Stimulated activated CD4-positive, alpha-beta T cell treated with anti-CD3 and anti-CD28 coated beads, Interleukin-15, amount 100 ng/mL, for 48 hours (primary cell): Measurements from ENCODE around the gene PROCR.
"Not testable (repeated sequence)": the region's sequence is repeated elsewhere in the genome, so short reads cannot be mapped to it uniquely, and the experiment has no call there.

ENCODE experiments used
- DNase-seq, 2 donors: peaks; one replicate each; pipeline ENCODE4 v3.0.0-alpha.2; 2020; ENCODE audit warnings: low read depth in 2 of 2

PROCR gene

DNA sequence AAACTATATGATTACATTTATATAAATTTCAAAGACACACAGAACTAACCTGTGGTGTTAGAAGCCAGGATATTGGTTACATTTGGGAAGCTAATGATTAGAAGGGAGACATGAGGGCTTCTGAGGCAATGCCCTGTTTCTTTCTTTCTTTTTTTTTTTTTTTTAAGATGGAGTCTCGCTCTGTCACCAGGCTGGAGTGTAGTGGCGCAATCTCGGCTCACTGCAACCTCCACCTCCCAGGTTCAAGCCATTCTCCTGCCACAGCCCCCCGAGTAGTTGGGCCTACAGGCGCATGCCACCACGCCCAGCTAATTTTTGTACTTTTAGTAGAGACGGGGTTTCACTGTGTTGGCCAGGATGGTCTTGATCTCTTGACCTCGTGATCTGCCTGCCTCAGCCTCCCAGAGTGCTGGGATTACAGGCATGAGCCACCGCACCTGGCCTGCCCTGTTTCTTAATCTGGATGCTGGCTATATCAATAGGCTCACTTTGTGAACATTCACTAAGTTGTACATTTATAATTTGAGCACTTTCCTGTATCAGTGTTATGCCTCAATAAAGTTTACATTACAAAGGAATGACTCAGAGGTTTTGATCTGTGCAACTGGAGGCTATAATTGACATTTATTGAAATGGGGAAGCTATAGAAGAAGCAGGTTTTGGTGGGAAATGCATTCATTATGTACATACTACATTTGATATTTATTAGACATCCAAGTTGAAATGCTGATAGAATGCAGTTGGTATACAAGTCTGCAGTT, 21.3 kb downstream of the PROCR start:
- DNase-seq, result not testable (repeated sequence)

GRCh38 chr20:35196313-35196712, 24.4 kb downstream of the PROCR start:
- DNase-seq, result no peak

DNA sequence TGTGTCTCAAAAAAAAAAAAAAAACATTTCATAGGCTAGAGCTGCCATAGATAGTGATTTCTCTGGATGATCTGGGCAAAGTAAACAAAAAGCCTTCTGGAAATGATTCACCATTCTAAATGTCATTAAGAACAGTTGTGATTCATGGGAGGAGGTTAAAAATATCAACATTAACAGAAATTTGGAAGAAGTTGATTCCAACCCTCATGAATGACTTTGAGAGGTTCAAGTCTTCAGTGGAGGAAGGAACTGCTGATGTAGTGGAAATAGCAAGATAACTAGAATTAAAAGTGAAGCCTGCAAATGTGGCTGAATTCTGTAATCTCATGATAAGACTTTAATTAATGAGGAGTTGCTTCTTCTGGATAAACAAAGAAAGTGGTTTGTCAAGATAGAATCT, 27.9 kb downstream of the PROCR start:
- no peak for DNase-seq

GRCh38 chr20:35200267-35200666, 28.4 kb downstream of the PROCR start:
- DNase-seq, result no peak

GRCh38 chr20:35201467-35201866, 29.6 kb downstream of the PROCR start:
- not testable (repeated sequence) for DNase-seq

DNA sequence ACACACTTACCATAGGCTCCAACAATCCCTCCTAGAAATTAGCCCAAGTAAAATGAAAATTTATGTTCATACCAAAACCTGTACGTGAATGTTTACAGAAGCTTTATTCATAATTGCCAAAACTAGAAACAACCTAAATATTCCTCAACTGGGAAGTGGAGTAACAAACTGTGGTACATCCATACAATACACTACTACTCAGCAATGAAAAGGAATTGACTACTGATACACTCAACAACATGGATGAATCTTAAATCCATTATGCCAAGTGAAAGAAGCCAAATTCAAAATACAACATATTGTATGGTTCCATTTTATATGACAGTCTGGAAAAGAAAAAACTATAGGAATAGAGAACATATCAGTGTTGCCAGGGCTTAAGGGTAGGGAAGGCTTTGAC, 34.9 kb downstream of the PROCR start:
- no peak for DNase-seq

GRCh38 chr20:35207950-35208611, 36.2 kb downstream of the PROCR start:
- peak; percentile 43 to 71 for DNase-seq

- DNase-seq, result no peak
These were observed 43.4 kb downstream of the PROCR start for GRCh38 chr20:35215066-35215956.

DNA sequence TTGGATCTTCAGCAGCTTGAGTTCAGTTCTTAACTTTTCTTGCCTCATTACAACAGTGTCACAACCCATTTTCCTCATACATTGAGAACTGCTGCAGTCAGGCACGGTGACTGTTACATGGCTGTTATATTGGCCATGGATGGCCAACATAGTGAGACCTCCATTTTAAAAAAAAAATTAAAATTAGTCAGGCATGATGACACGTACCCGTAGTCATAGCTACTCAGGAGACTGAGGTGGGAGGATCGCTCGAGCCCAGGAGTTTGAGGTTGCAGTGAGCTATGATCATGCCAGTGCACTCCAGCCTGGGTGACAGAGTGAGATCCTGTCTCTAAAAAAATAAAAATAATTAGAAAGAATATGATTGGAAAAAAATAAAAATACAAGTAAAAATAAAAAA, 44.7 kb downstream of the PROCR start:
- no peak for DNase-seq

DNA sequence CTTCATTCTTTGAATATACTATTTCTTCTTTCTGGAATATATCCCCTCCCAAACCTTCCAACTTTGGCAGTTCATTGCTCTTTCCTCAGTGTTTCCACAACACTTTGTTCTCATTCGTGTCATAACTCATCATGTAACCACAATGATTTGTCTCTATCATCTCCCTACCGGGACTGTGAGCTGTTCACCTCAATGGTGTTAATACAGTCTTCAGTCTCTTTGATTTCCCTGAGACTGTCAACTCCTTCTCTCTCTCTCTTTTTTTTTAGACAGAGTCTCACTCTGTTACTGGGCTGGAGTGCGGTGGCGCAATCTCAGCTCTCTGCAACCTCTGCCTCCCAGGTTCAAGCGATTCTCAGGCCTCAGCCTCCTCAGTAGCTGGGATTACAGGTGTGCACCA, 52.1 kb downstream of the PROCR start:
- no peak for DNase-seq

DNA sequence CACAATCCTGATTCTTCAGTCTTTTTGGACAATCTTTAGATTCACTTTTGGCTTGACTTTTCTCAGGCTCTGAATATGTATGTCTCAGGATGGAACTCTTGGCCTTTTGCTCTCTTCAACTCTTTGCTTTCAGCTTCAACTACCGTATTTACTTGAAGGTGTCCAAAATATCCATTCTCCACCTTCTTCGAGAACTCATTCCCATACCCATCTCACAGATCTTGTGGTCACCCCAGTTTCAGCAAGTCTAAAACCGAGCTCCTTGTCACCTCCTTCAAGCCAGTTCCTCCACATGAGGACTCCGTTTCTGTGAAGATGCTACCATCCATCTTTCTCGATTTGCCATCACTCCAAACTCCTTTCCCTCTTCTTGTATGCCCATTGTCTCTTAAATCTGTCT, 52.7 kb downstream of the PROCR start:
- DNase-seq, result no peak

DNA sequence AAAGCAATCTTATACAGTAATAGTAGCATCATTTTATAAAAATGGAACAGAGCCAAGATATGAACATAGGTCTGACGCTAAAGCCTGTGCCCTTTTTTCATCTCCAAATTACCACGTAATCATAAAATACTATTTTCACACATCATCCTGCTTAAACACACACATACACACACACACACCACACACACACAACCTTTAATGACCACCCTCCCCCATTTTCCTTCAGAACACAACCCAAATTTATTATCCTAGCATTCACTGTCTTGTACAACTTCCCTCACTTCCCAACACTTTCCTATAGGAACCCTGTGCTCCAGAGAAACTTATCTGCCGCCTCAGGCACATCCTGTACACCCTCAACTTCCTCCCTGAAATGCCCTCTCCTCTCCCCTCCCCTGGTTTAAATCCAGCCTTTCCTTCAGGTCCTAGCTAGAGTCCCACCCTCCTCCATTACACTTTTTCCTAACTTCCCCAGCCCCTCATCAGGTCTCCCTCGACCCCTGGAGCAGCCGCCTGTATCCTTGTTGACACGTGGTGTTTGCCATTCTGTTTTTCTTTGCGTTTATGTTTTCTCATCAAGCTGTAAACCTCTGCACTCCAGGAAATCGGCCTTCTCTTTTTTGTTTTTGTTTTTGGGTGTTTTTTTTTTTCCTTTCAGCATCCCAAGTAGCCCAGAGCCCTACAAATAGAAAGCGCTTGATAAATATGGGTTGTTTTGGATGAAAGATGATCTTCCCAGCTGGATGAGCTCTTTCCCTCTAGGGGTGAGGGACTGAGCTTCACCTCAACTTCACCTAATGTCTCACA, 53.6 kb downstream of the PROCR start:
- DNase-seq, result no peak

DNA sequence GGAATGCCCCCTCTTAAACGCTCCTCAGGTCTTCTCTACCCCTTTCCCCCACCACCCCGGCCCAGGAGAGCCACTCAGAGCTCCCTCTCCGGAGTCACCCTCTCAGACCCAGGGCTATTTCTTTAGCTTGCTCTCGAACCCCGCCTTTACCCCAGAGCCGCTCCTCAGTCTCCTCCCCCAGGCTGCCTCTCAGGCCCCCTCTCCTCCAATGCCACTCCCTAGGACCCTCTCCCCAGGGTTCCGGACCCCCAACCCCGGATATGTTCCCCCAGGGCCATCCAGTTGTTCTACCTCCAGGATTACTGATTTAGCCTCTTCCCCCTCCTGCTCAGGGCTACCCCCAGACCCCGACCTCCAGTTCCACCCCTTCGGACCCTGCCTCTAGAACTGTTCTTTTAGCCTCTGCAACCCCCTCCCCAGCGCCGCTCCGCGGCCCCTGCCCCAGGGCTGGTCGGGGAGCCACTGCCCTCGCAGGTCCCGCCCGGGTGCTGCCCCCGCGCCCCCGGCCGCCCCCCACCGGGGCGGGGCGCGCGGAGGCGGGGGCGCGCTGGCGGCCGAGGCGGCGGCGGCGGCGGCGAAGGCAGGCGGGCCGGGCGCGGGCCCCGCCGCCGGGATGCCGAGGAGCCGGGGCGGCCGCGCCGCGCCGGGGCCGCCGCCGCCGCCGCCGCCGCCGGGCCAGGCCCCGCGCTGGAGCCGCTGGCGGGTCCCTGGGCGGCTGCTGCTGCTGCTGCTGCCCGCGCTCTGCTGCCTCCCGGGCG, 54.4 kb downstream of the PROCR start, which contains the start of gene MMP24:
MMP24 (plus strand) TSS at position 565 of the 758 bp plus-strand sequence; CDS start at position 614, 49 bp downstream.
- DNase-seq, result no peak
